HCT116 (cell line): ENCODE measurements around the gene MEDAG. TPM values are rescaled to one million over a fixed set of nuclear protein-coding genes. Genes with fewer than 3 reads are reported as not detected.

ENCODE experiments used
- ATAC-seq: fragments of 200-7000 bp; cut with Tn5 transposase; 2 replicates; pipeline ENCODE4 v1.9.1; 2020; ENCODE audit warnings: mild to moderate bottlenecking, moderate library complexity
- BruUV-seq: library from RNA; stranded (reverse); fragments of 400-500 nt; replicated peaks from 2 replicates; lab custom pipeline; 2021; lab: Mats Ljungman, UMichigan
- CTCF ChIA-PET: fragments of 300-600 bp; sonication (Branson Sonifier 250); formaldehyde crosslinking; loops from one replicate; lab custom pipeline; 2021; ENCODE audit warnings: antibody characterized with exemption; lab: Charles Lee
- POLR2A ChIA-PET: fragments of 300-600, 350-600 bp; sonication (Branson Sonifier 250); formaldehyde crosslinking; loops from one replicate; lab custom pipeline; 2021; ENCODE audit warnings: antibody characterized with exemption; lab: Charles Lee
- RAD21 ChIA-PET, 2 experiments: fragments of 300-600 bp; sonication (Branson Sonifier 250); formaldehyde crosslinking; loops; one replicate each; lab custom pipeline; 2023; ENCODE audit warnings: low total read pairs in 2 of 2; ENCODE audit not compliant: uncharacterized antibody in 2 of 2, unreplicated experiment in 2 of 2, low non-redundant PET in 1 of 2; lab: Charles Lee
- DNase-seq: peaks from one replicate; pipeline ENCODE4 v3.0.0-alpha.2; 2010; ENCODE audit warnings: low read depth, low spot score
- H2AFZ ChIP-seq: fragments of 200-600 bp; shearing (Covaris generic), sonication (generic); 2 replicates; pipeline ENCODE4 v1.6.1; 2017; ENCODE audit warnings: low read depth, mixed run types, mixed read lengths, antibody characterized with exemption, low read length; ENCODE audit not compliant: poor library complexity, severe bottlenecking
- H3K27ac ChIP-seq: 2 replicates; pipeline ENCODE4 v1.5.1; 2012; ENCODE audit warnings: low read depth, low read length
- H3K27me3 ChIP-seq: fragments of 200-600 bp; sonication (generic); 2 replicates; pipeline ENCODE4 v1.6.1; 2016; ENCODE audit warnings: mixed run types, low read length, mixed read lengths; ENCODE audit not compliant: insufficient read depth
- H3K36me3 ChIP-seq, 2 experiments: fragments of 200-500 bp in 1 of 2; fragments of 200-600 bp in 1 of 2; sonication (Bioruptor generic) in 1 of 2; sonication (generic) in 1 of 2; 2 replicates each; pipeline versions ENCODE4 v1.5.1 to v1.6.1; 2014 to 2016; ENCODE audit warnings: low read length in 2 of 2, inconsistent platforms in 1 of 2, mixed read lengths in 1 of 2, mixed run types in 1 of 2; ENCODE audit not compliant: insufficient read depth in 2 of 2, control insufficient read depth in 1 of 2
- H3K4me1 ChIP-seq, 2 experiments: fragments of 200-600 bp in 1 of 2; sonication (generic) in 1 of 2; 2 replicates each; pipeline versions ENCODE4 v1.5.1 to v1.6.1; 2012 to 2017; ENCODE audit warnings: low read length in 2 of 2, inconsistent platforms in 1 of 2, mild to moderate bottlenecking in 1 of 2, mixed read lengths in 1 of 2, mixed run types in 1 of 2, moderate library complexity in 1 of 2; ENCODE audit not compliant: insufficient read depth in 2 of 2, control insufficient read depth in 1 of 2
- H3K4me2 ChIP-seq: fragments of 200-600 bp; sonication (generic); 2 replicates; pipeline ENCODE4 v1.6.1; 2017; ENCODE audit warnings: mixed run types, low read length, mixed read lengths
- H3K4me3 ChIP-seq, 2 experiments: fragments of 200-600 bp in 1 of 2; sonication (generic) in 1 of 2; replicated peaks in 1 of 2; 2 replicates each; pipeline ENCODE4 v1.5.1; 2011 to 2016; ENCODE audit warnings: low read length in 2 of 2, control low read depth in 1 of 2, low read depth in 1 of 2, mild to moderate bottlenecking in 1 of 2, mixed read lengths in 1 of 2, mixed run types in 1 of 2
- H3K79me2 ChIP-seq: fragments of 200-600 bp; sonication (generic); 2 replicates; pipeline ENCODE4 v1.6.1; 2017; ENCODE audit warnings: mild to moderate bottlenecking, mixed run types, low read length, moderate library complexity, mixed read lengths; ENCODE audit not compliant: insufficient read depth
- H3K9ac ChIP-seq: fragments of 200-600 bp; sonication (generic); 2 replicates; pipeline ENCODE4 v1.6.1; 2016; ENCODE audit warnings: low read length, mixed read lengths
- H3K9me2 ChIP-seq: fragments of 200-600 bp; sonication (generic), shearing (Covaris generic); 2 replicates; pipeline ENCODE4 v1.6.1; 2017; ENCODE audit warnings: mixed run types, mild to moderate bottlenecking, moderate library complexity; ENCODE audit not compliant: insufficient read depth
- H3K9me3 ChIP-seq, 2 experiments: fragments of 200-500 bp in 1 of 2; fragments of 200-600 bp in 1 of 2; sonication (Bioruptor generic) in 1 of 2; sonication (generic) in 1 of 2; 2 replicates each; pipeline ENCODE4 v1.6.1; 2014 to 2017; ENCODE audit warnings: low read length in 2 of 2, mixed read lengths in 2 of 2, inconsistent platforms in 1 of 2, low read depth in 1 of 2, mild to moderate bottlenecking in 1 of 2, mixed run types in 1 of 2, moderate library complexity in 1 of 2; ENCODE audit not compliant: control insufficient read depth in 1 of 2, insufficient read depth in 1 of 2
- H4K20me1 ChIP-seq: fragments of 200-600 bp; sonication (generic), shearing (Covaris generic); 2 replicates; pipeline ENCODE4 v1.6.1; 2017; ENCODE audit warnings: mixed run types, mild to moderate bottlenecking, moderate library complexity; ENCODE audit not compliant: insufficient read depth
- CBX3 ChIP-seq: IDR thresholded peaks from 2 replicates; pipeline ENCODE4 v1.6.1; 2012; ENCODE audit warnings: low read depth
- FOSL1 ChIP-seq: IDR thresholded peaks from 2 replicates; pipeline ENCODE4 v1.6.1; 2012; ENCODE audit warnings: low read depth
- JUND ChIP-seq: IDR thresholded peaks from 2 replicates; pipeline ENCODE4 v1.6.1; 2012
- POLR2A ChIP-seq: IDR thresholded peaks from 2 replicates; pipeline ENCODE4 v1.7.0; 2011; ENCODE audit warnings: borderline replicate concordance; ENCODE audit not compliant: insufficient read depth, insufficient read length; ENCODE audit errors: extremely low read depth
- SIN3A ChIP-seq: IDR thresholded peaks from 2 replicates; pipeline ENCODE4 v1.6.1; 2012; ENCODE audit warnings: low read depth
- TCF7L2 ChIP-seq: IDR thresholded peaks from 2 replicates; pipeline ENCODE4 v1.7.0; 2011; ENCODE audit warnings: borderline replicate concordance, inconsistent platforms; ENCODE audit not compliant: insufficient read depth, insufficient read length; ENCODE audit errors: extremely low read depth
- YY1 ChIP-seq: IDR thresholded peaks from 2 replicates; pipeline ENCODE4 v1.6.1; 2011; ENCODE audit warnings: low read length, low read depth, moderate library complexity, mild to moderate bottlenecking; ENCODE audit not compliant: insufficient replicate concordance; ENCODE audit errors: extremely low read depth
- intact Hi-C: fragments of 100-400 bp; cut with micrococcal nuclease; formaldehyde crosslinking; loops from 2 replicates; pipeline ENCODE4 v1.10.0; 2022
- total RNA-seq: library from RNA; stranded (reverse); gene quantifications from one replicate; pipeline ENCODE4 v1.2.1, GENCODE V29; 2021; ENCODE audit not compliant: unreplicated experiment
- TF ChIP-seq, protein P1 (sequence below), 3 experiments: fragments of 200-600 bp in 1 of 3; sonication (generic) in 1 of 3; IDR thresholded peaks in 2 of 3; conservative IDR thresholded peaks in 1 of 3; 2 replicates each; pipeline ENCODE4 v1.5.1; 2012 to 2017; ENCODE audit warnings: low read depth in 2 of 3, low read length in 2 of 3, antibody characterized with exemption in 1 of 3, borderline replicate concordance in 1 of 3, control low read depth in 1 of 3, mild to moderate bottlenecking in 1 of 3, mixed read lengths in 1 of 3, mixed run types in 1 of 3, moderate library complexity in 1 of 3; ENCODE audit not compliant: insufficient read depth in 1 of 3
- TF ChIP-seq, protein P2 (sequence below): IDR thresholded peaks from 2 replicates; pipeline ENCODE4 v1.6.1; 2012
- TF ChIP-seq, protein P3 (sequence below): IDR thresholded peaks from 2 replicates; pipeline ENCODE4 v1.6.1; 2012
- TF ChIP-seq, protein P4 (sequence below): IDR thresholded peaks from 2 replicates; pipeline ENCODE4 v1.6.1; 2011; ENCODE audit warnings: mild to moderate bottlenecking, low read length, moderate library complexity; ENCODE audit not compliant: insufficient replicate concordance; ENCODE audit errors: extremely low read depth

MEDAG gene
- total RNA-seq, 1 experiment from 2014 or later = not detected

DNA sequence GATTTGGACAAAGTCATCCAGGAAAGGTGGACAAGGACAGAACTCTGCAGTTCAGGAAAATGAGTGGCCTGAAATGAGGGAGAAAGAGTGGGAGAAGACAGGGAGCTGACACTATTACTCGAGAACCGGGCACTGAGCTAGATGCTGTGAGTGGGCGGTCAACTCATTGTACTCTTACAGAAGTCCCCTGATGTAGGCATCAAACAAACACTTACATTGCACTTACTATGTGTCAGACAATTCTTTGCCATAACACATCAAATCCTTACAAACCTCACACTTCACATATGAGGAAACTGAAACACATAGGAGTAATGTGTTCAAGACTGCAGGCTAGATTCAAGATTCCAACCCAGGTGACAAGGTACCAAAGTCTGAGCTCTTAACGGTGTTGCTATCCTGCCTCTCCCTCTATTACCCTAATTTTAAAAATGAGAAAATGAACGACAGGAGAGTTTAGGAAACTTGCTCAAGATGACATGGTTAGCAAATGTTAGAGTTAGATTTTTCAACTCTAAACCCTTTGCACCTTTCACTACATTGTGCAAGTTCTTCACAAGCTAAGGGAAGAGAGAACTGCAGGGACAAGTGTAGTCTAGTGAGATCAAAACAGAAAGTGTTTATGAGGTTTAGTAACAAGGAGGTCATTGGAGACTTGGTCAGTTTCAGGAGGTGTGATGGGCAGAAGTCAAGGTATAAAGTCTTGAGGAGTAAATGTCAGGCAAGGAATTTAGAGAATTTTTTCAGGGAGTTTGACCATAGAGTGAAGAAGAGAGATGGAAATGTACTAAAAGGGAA is 4.9 kb upstream of the MEDAG start:
- Histone ChIP-seq H3K4me1 (no peaks in the 10 kb centered on the region), H3K27me3 (peaks cover 44% of the 10 kb centered on the region), H3K9ac (no peak overlapping the region), H3K27ac (no peak overlapping the region), H3K9me3 (no peaks in the 10 kb centered on the region), H3K79me2 (no peaks in the 10 kb centered on the region), H3K36me3 (no peaks in the 10 kb centered on the region), H4K20me1 (no peaks in the 10 kb centered on the region), H3K4me3 (no peak overlapping the region), H3K9me2 (no peaks in the 10 kb centered on the region), H3K4me2 (no peak overlapping the region), H2AFZ (no peak overlapping the region)
- BruUV-seq = no TSS peak
- intact Hi-C loops = no loop called here
- no peak for DNase-seq
- CTCF ChIA-PET = interaction anchor here (3.3 kb wide), 1 partner anchor 8 kb away, joined by 10 read pairs; no protein-coding TSS in a partner anchor
- RAD21 ChIA-PET = no interaction called here
- POLR2A ChIA-PET = no interaction called here
- no peak for TF ChIP-seq FOSL1
- no peak for TF ChIP-seq JUND
- no peak for TF ChIP-seq YY1
- TF ChIP-seq SIN3A = no peak
- TF ChIP-seq, protein P1, sequence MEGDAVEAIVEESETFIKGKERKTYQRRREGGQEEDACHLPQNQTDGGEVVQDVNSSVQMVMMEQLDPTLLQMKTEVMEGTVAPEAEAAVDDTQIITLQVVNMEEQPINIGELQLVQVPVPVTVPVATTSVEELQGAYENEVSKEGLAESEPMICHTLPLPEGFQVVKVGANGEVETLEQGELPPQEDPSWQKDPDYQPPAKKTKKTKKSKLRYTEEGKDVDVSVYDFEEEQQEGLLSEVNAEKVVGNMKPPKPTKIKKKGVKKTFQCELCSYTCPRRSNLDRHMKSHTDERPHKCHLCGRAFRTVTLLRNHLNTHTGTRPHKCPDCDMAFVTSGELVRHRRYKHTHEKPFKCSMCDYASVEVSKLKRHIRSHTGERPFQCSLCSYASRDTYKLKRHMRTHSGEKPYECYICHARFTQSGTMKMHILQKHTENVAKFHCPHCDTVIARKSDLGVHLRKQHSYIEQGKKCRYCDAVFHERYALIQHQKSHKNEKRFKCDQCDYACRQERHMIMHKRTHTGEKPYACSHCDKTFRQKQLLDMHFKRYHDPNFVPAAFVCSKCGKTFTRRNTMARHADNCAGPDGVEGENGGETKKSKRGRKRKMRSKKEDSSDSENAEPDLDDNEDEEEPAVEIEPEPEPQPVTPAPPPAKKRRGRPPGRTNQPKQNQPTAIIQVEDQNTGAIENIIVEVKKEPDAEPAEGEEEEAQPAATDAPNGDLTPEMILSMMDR (IDR thresholded peaks at IDR 0.05 in 2 of 3, conservative IDR thresholded peaks at IDR 0.05 in 1 of 3; ENCODE audit: borderline replicate concordance in 1 of 3, insufficient read depth in 1 of 3, low read depth in 2 of 3, low read length in 2 of 3) = no peak
- TF ChIP-seq CBX3 = no peak
- no peak for TF ChIP-seq TCF7L2
- TF ChIP-seq POLR2A = no peak
- TF ChIP-seq, protein P2, sequence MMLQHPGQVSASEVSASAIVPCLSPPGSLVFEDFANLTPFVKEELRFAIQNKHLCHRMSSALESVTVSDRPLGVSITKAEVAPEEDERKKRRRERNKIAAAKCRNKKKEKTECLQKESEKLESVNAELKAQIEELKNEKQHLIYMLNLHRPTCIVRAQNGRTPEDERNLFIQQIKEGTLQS = no peak
- TF ChIP-seq, protein P3, sequence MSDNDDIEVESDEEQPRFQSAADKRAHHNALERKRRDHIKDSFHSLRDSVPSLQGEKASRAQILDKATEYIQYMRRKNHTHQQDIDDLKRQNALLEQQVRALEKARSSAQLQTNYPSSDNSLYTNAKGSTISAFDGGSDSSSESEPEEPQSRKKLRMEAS = no peak
- TF ChIP-seq, protein P4, sequence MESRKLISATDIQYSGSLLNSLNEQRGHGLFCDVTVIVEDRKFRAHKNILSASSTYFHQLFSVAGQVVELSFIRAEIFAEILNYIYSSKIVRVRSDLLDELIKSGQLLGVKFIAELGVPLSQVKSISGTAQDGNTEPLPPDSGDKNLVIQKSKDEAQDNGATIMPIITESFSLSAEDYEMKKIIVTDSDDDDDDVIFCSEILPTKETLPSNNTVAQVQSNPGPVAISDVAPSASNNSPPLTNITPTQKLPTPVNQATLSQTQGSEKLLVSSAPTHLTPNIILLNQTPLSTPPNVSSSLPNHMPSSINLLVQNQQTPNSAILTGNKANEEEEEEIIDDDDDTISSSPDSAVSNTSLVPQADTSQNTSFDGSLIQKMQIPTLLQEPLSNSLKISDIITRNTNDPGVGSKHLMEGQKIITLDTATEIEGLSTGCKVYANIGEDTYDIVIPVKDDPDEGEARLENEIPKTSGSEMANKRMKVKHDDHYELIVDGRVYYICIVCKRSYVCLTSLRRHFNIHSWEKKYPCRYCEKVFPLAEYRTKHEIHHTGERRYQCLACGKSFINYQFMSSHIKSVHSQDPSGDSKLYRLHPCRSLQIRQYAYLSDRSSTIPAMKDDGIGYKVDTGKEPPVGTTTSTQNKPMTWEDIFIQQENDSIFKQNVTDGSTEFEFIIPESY = no peak
- ATAC-seq = no peak
